ENCODE results near the gene FAM83D. TPM values are rescaled to one million over a fixed set of nuclear protein-coding genes. Genes with fewer than 3 reads are reported as not detected.

Gene FAM83D
- total and polyA plus RNA-seq, 2 of the 8 experiments (the other 6 are each of a cell fraction or from before 2014, with no cell fraction given) = 60.9 to 62.6 TPM

GRCh38 chr20:38979434-38979833 is 53.2 kb downstream of the FAM83D start (continued):
- TF ChIP-seq EGR1 (IDR thresholded peaks at IDR 0.05; ENCODE audit: borderline replicate concordance, low read depth, low read length) (no peak), EZH2 (IDR thresholded peaks at IDR 0.05; ENCODE audit: low read depth, low read length, severe bottlenecking) (no peak), CHD2 (IDR thresholded peaks at IDR 0.05; ENCODE audit: low read length) (no peak), KDM4A (IDR thresholded peaks at IDR 0.05; ENCODE audit: low read depth, low read length, severe bottlenecking) (no peak), TEAD4 (IDR thresholded peaks at IDR 0.05; ENCODE audit: low read depth, low read length) (no peak), SRF (IDR thresholded peaks at IDR 0.05; ENCODE audit: low read depth, low read length) (no peak), GABPA (IDR thresholded peaks at IDR 0.05; ENCODE audit: borderline replicate concordance, insufficient read depth, low read length) (no peak)
